Osteoblast (primary cell): Measurements from ENCODE around the gene MIPEP. TPM values are rescaled to one million over a fixed set of nuclear protein-coding genes. Genes with fewer than 3 reads are reported as not detected.

ENCODE experiments used
- DNase-seq: peaks from one replicate; pipeline ENCODE4 v3.0.0; 2011; ENCODE audit warnings: low spot score, mixed read lengths; ENCODE audit not compliant: insufficient read length; ENCODE audit errors: missing footprints
- H2AFZ ChIP-seq: 2 replicates; pipeline ENCODE4 v1.6.0; 2011; ENCODE audit warnings: mild to moderate bottlenecking, low read length
- H3K27ac ChIP-seq: 2 replicates; pipeline ENCODE4 v1.5.1; 2011; ENCODE audit warnings: mild to moderate bottlenecking, low read depth, low read length, moderate library complexity
- H3K27me3 ChIP-seq: 2 replicates; pipeline ENCODE4 v1.6.0; 2012; ENCODE audit warnings: mild to moderate bottlenecking, control low read depth, inconsistent platforms, low read length, moderate library complexity; ENCODE audit not compliant: insufficient read depth
- H3K36me3 ChIP-seq: 2 replicates; pipeline ENCODE4 v1.5.1; 2011; ENCODE audit warnings: mild to moderate bottlenecking, low read length, control low read depth, moderate library complexity; ENCODE audit not compliant: insufficient read depth
- H3K4me1 ChIP-seq: 2 replicates; pipeline ENCODE4 v1.5.1; 2011; ENCODE audit warnings: mild to moderate bottlenecking, low read length, control low read depth, moderate library complexity; ENCODE audit not compliant: insufficient read depth
- H3K4me2 ChIP-seq: 2 replicates; pipeline ENCODE4 v1.6.0; 2011; ENCODE audit warnings: mild to moderate bottlenecking, low read length; ENCODE audit not compliant: insufficient read depth
- H3K4me3 ChIP-seq: fragments of 200-600 bp; sonication (generic); 3 replicates; pipeline ENCODE4 v1.5.1; 2012; ENCODE audit warnings: mild to moderate bottlenecking, low read length, inconsistent platforms; ENCODE audit not compliant: insufficient read depth
- H3K79me2 ChIP-seq: 2 replicates; pipeline ENCODE4 v1.6.0; 2012; ENCODE audit warnings: mild to moderate bottlenecking, low read length, control low read depth, inconsistent platforms; ENCODE audit not compliant: insufficient read depth
- H3K9me3 ChIP-seq: 2 replicates; pipeline ENCODE4 v1.5.1; 2011; ENCODE audit warnings: low read depth, low read length, control low read depth
- H4K20me1 ChIP-seq: 2 replicates; pipeline ENCODE4 v1.6.0; 2012; ENCODE audit warnings: mild to moderate bottlenecking, low read length, control low read depth; ENCODE audit not compliant: insufficient read depth
- CTCF ChIP-seq: IDR thresholded peaks from 2 replicates; pipeline ENCODE4 v1.5.1; 2011; ENCODE audit warnings: mild to moderate bottlenecking, low read depth, low read length, moderate library complexity; ENCODE audit errors: extremely low read depth
- total RNA-seq: library from RNA; depleted of rRNA; stranded (reverse); fragments of >200 nt; gene quantifications from 2 replicates; pipeline ENCODE4 v1.2.3, GENCODE V29; 2012

MIPEP gene
- total RNA-seq, 1 donor = 29.3 TPM

GRCh38 chr13:23859904-23860303, 29.3 kb downstream of the MIPEP start:
- H2AFZ ChIP-seq = no peak overlapping the region
- H3K4me2 ChIP-seq = no peak overlapping the region
- H3K36me3 ChIP-seq = peaks cover 8% of the 10 kb centered on the region
- H3K79me2 ChIP-seq = no peaks in the 10 kb centered on the region
- H3K9me3 ChIP-seq = no peaks in the 10 kb centered on the region
- DNase-seq = no peak
- no peak overlapping the region for H3K4me3 ChIP-seq
- H3K27me3 ChIP-seq = no peaks in the 10 kb centered on the region
- H3K27ac ChIP-seq = no peak overlapping the region
- no peaks in the 10 kb centered on the region for H4K20me1 ChIP-seq
- no peaks in the 10 kb centered on the region for H3K4me1 ChIP-seq
- no peak for TF ChIP-seq CTCF

GRCh38 chr13:23859455-23859854, 29.7 kb downstream of the MIPEP start:
- Histone ChIP-seq H3K4me2 (no peak overlapping the region), H3K4me1 (no peaks in the 10 kb centered on the region), H3K9me3 (no peaks in the 10 kb centered on the region), H3K4me3 (no peak overlapping the region), H3K79me2 (no peaks in the 10 kb centered on the region), H3K27me3 (no peaks in the 10 kb centered on the region), H3K36me3 (peaks cover 8% of the 10 kb centered on the region), H3K27ac (no peak overlapping the region), H2AFZ (no peak overlapping the region), H4K20me1 (no peaks in the 10 kb centered on the region)
- no peak for DNase-seq
- no peak for TF ChIP-seq CTCF

- H3K4me3 ChIP-seq = no peak overlapping the region
- H3K9me3 ChIP-seq = no peaks in the 10 kb centered on the region
- H3K4me1 ChIP-seq = no peaks in the 10 kb centered on the region
- H3K36me3 ChIP-seq = peaks cover 8% of the 10 kb centered on the region
- H4K20me1 ChIP-seq = no peaks in the 10 kb centered on the region
- H3K27me3 ChIP-seq = no peaks in the 10 kb centered on the region
- no peaks in the 10 kb centered on the region for H3K79me2 ChIP-seq
- no peak overlapping the region for H3K27ac ChIP-seq
- no peak for TF ChIP-seq CTCF
- H3K4me2 ChIP-seq = no peak overlapping the region
- H2AFZ ChIP-seq = peak overlapping the region; percentile 52
- no peak for DNase-seq
Measured at GRCh38 chr13:23858546-23858945, 30.7 kb downstream of the MIPEP start.

- H3K4me2 ChIP-seq = no peak overlapping the region
- TF ChIP-seq CTCF = no peak
- DNase-seq = no peak
- no peaks in the 10 kb centered on the region for H4K20me1 ChIP-seq
- no peaks in the 10 kb centered on the region for H3K4me1 ChIP-seq
- no peaks in the 10 kb centered on the region for H3K79me2 ChIP-seq
- no peak overlapping the region for H3K4me3 ChIP-seq
- no peak overlapping the region for H2AFZ ChIP-seq
- no peak overlapping the region for H3K27ac ChIP-seq
- peaks cover 4% of the 10 kb centered on the region for H3K36me3 ChIP-seq
- H3K9me3 ChIP-seq = no peaks in the 10 kb centered on the region
- H3K27me3 ChIP-seq = no peaks in the 10 kb centered on the region
Measured at GRCh38 chr13:23856008-23856750, 33.0 kb downstream of the MIPEP start.
